NOMO-1 treated with DMSO at 0.1 percent for 48 hours (cell line): ENCODE results near the gene OR4F17.
"Not testable (repeated sequence)": the region's sequence is repeated elsewhere in the genome, so short reads cannot be mapped to it uniquely, and the experiment has no call there.

ENCODE experiments used
- DNase-seq: peaks from one replicate; lab custom pipeline; 2025; ENCODE audit not compliant: unreplicated experiment; lab: John Stamatoyannopoulos, UW

Gene OR4F17, protein sequence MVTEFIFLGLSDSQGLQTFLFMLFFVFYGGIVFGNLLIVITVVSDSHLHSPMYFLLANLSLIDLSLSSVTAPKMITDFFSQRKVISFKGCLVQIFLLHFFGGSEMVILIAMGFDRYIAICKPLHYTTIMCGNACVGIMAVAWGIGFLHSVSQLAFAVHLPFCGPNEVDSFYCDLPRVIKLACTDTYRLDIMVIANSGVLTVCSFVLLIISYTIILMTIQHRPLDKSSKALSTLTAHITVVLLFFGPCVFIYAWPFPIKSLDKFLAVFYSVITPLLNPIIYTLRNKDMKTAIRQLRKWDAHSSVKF

DNA sequence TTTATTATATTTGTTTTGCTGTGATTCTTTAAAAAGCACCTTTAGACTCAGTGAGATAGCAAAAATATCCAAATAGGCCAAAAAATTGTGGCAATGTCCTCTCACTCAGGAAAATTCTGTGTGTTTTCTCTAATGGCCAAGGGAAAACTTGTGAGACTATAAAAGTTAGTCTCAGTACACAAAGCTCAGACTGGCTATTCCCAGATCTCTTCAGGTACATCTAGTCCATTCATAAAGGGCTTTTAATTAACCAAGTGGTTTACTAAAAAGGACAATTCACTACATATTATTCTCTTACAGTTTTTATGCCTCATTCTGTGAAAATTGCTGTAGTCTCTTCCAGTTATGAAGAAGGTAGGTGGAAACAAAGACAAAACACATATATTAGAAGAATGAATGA, at the start of gene OR4F17:
TSS of gene OR4F17 (plus strand) at position 301 of the 400 bp plus-strand sequence. CDS start 3,575 bp downstream, outside the sequence.
- DNase-seq, result not testable (repeated sequence)

DNA sequence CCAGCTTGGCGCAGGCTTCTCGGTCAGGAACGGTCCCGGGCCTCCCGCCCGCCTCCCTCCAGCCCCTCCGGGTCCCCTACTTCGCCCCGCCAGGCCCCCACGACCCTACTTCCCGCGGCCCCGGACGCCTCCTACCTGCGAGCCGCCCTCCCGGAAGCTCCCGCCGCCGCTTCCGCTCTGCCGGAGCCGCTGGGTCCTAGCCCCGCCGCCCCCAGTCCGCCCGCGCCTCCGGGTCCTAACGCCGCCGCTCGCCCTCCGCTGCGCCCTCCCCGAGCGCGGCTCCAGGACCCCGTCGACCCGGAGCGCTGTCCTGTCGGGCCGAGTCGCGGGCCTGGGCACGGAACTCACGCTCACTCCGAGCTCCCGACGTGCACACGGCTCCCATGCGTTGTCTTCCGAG, 36.1 kb upstream of the OR4F17 start:
- DNase-seq, result not testable (repeated sequence)

DNA sequence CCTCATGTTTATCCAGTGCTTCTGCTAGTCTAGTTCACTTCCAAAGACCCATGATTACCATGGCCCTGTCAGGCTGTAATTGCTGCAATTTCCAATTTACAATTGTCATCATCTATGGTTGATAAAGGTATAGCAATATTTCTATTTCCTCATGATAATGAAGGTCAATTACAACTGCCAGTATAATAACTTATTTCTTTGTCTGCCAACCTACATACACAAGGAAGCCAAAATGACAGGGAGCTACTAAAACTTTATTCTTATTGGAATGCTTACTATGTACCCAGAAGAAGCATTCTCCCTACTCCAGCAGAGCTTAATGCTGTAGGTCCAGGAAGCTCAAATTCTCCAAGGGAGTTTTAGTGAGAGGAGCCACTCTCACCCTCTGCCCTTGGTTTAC, 24.0 kb upstream of the OR4F17 start:
- DNase-seq, result not testable (repeated sequence)

DNA sequence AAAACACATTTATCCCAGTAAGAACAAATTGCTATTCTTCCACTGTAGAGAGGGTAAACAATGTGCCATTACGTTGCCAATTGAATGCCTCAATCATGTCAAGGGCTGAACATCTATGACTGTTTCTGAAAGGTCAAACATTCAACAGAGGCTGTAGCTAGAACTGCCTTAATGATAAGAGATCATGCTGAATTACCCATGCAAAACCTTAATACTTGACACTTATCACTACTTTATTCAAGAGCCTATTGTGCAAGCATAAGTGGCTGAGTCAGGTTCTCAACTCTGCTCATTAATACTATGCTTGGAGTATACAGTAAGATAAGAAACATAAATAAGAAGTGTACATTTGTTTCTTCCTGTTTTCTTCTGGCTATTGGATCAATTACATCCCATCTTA, 23.3 kb upstream of the OR4F17 start:
- not testable (repeated sequence) for DNase-seq

DNA sequence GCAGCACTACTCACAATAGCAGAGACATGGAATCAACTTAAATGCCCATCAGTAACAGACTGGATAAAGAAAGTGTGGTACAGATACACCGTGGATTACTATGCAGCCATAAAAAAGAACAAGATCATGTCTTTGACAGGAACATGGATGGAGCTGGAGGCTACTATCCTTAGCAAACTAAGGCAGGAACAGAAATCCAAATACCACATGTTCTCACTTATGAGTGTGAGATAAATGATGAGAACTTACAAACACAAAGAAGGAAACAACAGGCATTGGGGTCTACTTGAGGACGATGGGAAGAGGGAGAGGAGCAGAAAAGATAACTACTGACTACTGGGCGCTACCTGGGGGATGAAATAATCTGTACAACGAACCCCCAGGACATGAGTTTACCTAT, 16.2 kb upstream of the OR4F17 start:
- not testable (repeated sequence) for DNase-seq

DNA sequence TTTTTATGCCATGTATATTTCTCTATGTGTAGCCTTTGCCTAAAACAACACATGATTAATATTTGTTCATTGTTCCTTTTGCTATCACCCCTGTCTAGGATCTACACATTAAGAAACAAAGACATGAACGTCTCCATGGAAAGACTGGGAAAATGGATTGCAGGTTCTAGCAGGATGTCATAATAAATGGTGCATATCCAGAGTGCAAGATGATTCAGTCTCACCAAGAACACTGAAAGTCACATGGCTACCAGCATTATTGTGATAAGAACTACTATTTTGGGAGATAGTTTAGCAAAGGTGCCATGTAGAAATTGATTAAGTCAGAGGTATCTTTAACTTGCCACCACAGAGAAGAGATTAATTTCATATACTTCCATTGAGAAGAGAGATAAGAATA, 12.1 kb upstream of the OR4F17 start:
- DNase-seq, result not testable (repeated sequence)

DNA sequence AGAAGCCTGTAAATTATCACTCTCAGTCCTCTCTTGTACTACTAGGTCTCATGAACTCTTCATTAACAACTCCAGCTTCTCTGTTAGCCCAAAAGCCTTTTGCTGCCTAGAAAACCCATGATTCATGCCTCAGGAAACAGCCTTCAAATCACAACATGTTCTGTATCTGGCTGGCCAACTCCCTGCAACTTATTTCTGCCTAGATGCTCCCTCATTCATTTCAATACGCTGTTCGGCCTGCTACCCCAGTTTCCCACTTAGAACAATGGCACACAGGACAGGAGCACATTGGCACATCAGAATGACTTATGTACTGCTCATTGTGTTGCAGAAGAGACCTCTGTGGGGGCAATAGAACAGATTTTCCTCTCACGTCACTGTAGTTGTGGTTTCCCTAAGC, 9.3 kb upstream of the OR4F17 start:
- not testable (repeated sequence) for DNase-seq

DNA sequence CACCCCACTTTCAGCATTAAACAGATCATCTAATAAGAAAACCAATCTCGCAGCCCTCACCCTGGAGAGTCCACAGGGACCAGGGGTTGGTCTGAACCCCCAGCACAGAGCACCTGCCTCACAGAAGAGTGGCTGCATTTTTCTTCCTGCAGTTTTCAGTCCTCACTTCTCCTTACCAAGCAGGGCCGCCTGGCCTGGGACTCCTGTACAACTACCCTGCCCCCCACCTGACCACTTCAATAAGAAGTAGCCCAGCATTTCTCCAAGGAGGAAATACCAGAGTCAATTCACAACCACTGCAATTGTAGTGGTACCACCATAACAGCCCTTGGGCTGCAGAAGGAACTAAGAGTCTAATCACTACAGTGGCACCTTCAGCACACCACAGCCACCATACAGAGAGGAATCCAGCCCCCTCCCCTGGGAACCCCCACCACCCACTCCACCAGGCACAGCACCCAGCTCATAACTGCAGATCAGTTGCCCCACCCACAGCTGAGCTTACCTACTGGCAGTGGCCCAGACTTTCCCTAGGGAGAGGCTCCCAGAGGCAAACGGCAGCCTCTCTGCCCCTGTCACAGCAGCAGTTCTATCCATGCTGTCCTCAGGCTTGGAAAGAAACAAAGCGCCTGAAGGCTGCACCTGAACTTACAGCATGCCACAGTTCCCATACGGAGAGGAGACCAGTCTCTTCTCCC, 13.7 kb downstream of the OR4F17 start:
- not testable (repeated sequence) for DNase-seq
